ENCODE results near the gene SIRT3. TPM values are rescaled to one million over a fixed set of nuclear protein-coding genes. Genes with fewer than 3 reads are reported as not detected.
A peak's percentile ranks its signal among the peaks of the same experiment; 100 is the strongest.

Gene SIRT3
- total and polyA plus RNA-seq, 11 donors, result 21.2 to 46.5 (median 27.3) TPM

DNA sequence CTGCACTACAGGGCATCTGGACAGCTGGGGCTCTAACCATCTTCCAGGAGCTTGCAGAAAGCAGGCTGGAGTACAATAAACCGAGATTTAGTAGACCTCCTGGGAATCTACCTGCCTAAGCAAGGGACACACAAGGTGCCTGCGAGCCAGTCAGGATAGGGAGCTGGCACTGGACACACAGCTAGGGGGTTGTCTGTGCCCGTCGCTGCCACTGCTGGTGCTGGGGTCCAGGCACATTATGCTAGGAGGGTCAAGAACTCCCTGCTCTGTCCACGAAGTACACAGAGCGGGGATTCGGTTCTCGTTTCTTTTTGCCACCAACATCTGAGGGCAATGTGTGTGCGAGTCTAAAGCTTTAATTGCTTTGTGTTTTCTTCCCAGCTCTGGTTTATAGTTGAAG is 24.4 kb downstream of the SIRT3 start:
- no peak for DNase-seq
- 88 to 95% (median 93%) methylated on average over 9 of the region's 9 CpGs for WGBS, 4 donors
- TF ChIP-seq, protein P1, sequence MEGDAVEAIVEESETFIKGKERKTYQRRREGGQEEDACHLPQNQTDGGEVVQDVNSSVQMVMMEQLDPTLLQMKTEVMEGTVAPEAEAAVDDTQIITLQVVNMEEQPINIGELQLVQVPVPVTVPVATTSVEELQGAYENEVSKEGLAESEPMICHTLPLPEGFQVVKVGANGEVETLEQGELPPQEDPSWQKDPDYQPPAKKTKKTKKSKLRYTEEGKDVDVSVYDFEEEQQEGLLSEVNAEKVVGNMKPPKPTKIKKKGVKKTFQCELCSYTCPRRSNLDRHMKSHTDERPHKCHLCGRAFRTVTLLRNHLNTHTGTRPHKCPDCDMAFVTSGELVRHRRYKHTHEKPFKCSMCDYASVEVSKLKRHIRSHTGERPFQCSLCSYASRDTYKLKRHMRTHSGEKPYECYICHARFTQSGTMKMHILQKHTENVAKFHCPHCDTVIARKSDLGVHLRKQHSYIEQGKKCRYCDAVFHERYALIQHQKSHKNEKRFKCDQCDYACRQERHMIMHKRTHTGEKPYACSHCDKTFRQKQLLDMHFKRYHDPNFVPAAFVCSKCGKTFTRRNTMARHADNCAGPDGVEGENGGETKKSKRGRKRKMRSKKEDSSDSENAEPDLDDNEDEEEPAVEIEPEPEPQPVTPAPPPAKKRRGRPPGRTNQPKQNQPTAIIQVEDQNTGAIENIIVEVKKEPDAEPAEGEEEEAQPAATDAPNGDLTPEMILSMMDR (IDR thresholded peaks at IDR 0.05), result no peak
- TF ChIP-seq POLR2A (IDR thresholded peaks at IDR 0.05), result no peak
- ATAC-seq, result no peak
- H3K27me3 ChIP-seq, result no peaks in the 10 kb centered on the region
- H3K27ac ChIP-seq, result no peak overlapping the region
- H3K4me1 ChIP-seq, result peaks cover 8 to 27% (median 18%) of the 10 kb centered on the region in 12 donors
- H3K36me3 ChIP-seq, result peaks cover 0 to 76% (median 73%) of the 10 kb centered on the region in 9 donors
- no peaks in the 10 kb centered on the region for H3K9me3 ChIP-seq
- intact Hi-C loops (cut with DNase I), result loop anchor here in 2 of 10 donors (2.0 to 10.0 kb wide), 2 partner anchors 23 to 153 kb away; partner anchors contain the start of gene B4GALNT4 (in 1 of the 2)
- no peak overlapping the region for H3K4me3 ChIP-seq

DNA sequence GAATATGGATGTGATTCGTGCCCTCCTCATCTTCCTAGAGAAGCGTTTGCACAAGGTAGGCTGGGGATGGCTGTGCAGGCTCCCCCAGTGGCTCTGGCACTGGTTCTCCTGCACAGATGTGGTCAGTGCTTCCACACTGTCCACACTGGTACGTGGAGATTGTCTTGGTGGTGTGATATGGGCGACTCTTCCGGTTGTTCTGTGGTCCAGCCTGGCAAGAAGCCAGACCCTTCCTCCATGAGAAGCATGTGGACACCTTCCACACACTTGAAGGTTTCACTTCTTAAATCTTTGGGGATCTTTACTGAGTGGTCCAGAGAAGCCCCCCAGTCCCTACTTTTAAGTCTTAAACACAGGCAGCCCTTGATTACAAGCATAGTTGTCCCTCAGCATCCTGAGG is 24.8 kb downstream of the SIRT3 start:
- DNase-seq, result no peak
- H3K27ac ChIP-seq, result no peak overlapping the region
- no peak for TF ChIP-seq POLR2A (IDR thresholded peaks at IDR 0.05)
- TF ChIP-seq, protein P1 (IDR thresholded peaks at IDR 0.05), result no peak

DNA sequence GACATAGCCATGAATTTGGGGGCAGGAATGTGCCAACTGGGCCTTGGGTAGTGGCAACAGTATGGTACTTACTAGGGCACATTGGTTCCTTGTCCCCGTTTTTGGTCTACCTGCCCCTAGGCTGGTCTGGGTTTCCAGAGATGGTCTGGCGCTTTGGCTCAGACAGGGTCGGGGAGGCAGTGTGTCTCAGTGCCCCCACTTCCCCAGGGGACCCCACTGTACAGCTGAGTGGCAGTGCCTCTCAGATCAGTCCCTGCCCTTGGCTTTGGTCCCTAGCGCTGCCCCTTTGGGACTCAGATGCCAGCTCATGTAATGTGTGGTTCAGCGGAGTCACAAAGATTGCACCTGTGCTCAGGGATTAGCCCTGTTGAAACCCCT is 25.4 kb downstream of the SIRT3 start:
- intact Hi-C loops (cut with DNase I), result loop anchor here in 2 of 10 donors (2.0 to 10.0 kb wide), 2 partner anchors 24 to 154 kb away; partner anchors contain the start of gene B4GALNT4 (in 1 of the 2)
- WGBS, 4 donors, result 81 to 96% (median 92%) methylated on average over 2 to 5 of the region's 5 CpGs
- Histone ChIP-seq H3K36me3 (peaks cover 0 to 66% (median 63%) of the 10 kb centered on the region in 9 donors), H3K4me3 (no peak overlapping the region), H3K27me3 (no peaks in the 10 kb centered on the region), H3K9me3 (no peaks in the 10 kb centered on the region), H3K4me1 (peaks cover 13 to 36% (median 26%) of the 10 kb centered on the region in 12 donors), H3K27ac (no peak overlapping the region)
- DNase-seq, result no peak
- no peak for ATAC-seq
- TF ChIP-seq POLR2A (IDR thresholded peaks at IDR 0.05), result no peak
- TF ChIP-seq, protein P1 (IDR thresholded peaks at IDR 0.05), result no peak

More for the DNA sequence above, 24.8 kb downstream of the SIRT3 start:
- H3K4me3 ChIP-seq, result no peak overlapping the region
- WGBS, 4 donors, result 65 to 80% (median 73%) methylated on average over 5 of the region's 5 CpGs
- no peak for ATAC-seq
- intact Hi-C loops (cut with DNase I), result loop anchor here in 2 of 10 donors (2.0 to 10.0 kb wide), 2 partner anchors 24 to 154 kb away; partner anchors contain the start of gene B4GALNT4 (in 1 of the 2)
- H3K9me3 ChIP-seq, result no peaks in the 10 kb centered on the region
- peaks cover 0 to 71% (median 68%) of the 10 kb centered on the region in 9 donors for H3K36me3 ChIP-seq
- no peaks in the 10 kb centered on the region for H3K27me3 ChIP-seq
- H3K4me1 ChIP-seq, result peaks cover 8 to 31% (median 21%) of the 10 kb centered on the region in 12 donors

DNA sequence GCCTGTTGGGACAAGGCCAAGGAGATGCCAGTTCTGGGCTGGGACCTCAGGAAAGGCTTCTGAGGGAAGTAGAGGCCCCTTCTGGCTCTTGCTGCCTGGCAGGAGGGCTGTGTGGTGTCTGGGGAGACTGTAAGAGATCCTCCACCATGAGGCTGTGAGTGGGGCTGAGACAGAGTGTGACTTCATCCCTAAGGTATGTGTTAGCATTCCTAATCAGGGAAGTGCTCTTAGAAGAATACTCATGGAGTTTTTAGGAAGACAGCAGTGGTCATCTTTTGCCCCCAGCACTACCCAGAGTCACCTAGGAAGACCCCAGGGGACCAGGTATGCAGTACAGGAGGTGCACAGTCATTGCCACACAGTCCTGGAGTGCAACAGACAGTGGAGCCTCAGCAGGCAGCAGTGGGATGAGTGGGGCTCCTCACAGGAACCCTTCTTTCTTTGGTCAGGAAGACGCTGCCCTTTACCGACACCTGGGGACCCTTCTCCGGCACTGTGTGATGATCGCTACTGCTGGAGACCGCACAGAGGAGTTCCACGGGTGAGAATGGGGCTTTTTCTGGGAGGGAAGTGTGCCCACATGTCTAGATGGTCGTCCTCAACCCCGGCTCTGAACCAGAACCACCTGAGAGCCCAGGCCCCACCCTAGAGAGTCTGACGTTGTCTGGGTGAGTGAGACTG is 25.9 kb downstream of the SIRT3 start:
- Histone ChIP-seq H3K4me3 (peak overlapping the region in 6 of 12 donors; percentile 75 to 97 (median 88)), H3K36me3 (peaks cover 0 to 65% (median 60%) of the 10 kb centered on the region in 9 donors), H3K27me3 (no peaks in the 10 kb centered on the region), H3K9me3 (no peaks in the 10 kb centered on the region), H3K27ac (peak overlapping the region in 3 of 12 donors; percentile 11 to 97 (median 34)), H3K4me1 (peaks cover 18 to 42% (median 31%) of the 10 kb centered on the region in 12 donors)
- WGBS, 4 donors, result 83 to 92% (median 88%) methylated on average over 6 to 9 of the region's 9 CpGs
- intact Hi-C loops (cut with DNase I), result loop anchor here in 2 of 10 donors (2.0 to 10.0 kb wide), 2 partner anchors 25 to 155 kb away; partner anchors contain the start of gene B4GALNT4 (in 1 of the 2)
- TF ChIP-seq POLR2A (IDR thresholded peaks at IDR 0.05), result no peak
- TF ChIP-seq, protein P1 (IDR thresholded peaks at IDR 0.05), result no peak
- no peak for DNase-seq
- ATAC-seq, result no peak

Data from heart left ventricle (tissue), 16 donors.